Stimulated activated CD8-positive, alpha-beta memory T cell treated with anti-CD3 and anti-CD28 coated beads, Interleukin-15, amount 100 ng/mL, for 4 hours (primary cell): ENCODE data around the gene BPI.
"Not testable (repeated sequence)": the region's sequence is repeated elsewhere in the genome, so short reads cannot be mapped to it uniquely, and the experiment has no call there.

Experiments
- DNase-seq, 2 donors: peaks; one replicate each; pipeline ENCODE4 v3.0.0-alpha.2; 2020; ENCODE audit warnings: low read depth in 2 of 2

BPI gene

DNA sequence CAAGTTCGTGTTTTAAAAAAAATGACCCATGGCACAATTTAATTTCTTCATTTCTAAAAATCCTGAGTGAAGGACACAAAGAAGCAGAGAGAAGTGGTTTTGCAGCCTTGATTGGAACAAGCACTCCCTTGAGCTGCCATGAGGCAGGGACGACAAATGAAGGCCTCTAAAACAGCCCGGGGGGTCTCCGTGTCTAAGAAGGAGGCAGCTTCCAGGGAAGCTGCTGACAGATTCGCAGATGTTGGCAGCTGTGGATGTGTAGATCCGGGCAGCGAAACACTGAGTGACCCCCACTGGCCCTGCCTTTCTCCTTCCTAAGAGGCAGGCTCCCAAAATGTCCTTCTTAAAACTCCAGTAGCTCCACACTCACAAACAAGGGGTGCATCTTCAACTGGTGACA lies 32.8 kb downstream of the BPI start:
- DNase-seq = no peak

DNA sequence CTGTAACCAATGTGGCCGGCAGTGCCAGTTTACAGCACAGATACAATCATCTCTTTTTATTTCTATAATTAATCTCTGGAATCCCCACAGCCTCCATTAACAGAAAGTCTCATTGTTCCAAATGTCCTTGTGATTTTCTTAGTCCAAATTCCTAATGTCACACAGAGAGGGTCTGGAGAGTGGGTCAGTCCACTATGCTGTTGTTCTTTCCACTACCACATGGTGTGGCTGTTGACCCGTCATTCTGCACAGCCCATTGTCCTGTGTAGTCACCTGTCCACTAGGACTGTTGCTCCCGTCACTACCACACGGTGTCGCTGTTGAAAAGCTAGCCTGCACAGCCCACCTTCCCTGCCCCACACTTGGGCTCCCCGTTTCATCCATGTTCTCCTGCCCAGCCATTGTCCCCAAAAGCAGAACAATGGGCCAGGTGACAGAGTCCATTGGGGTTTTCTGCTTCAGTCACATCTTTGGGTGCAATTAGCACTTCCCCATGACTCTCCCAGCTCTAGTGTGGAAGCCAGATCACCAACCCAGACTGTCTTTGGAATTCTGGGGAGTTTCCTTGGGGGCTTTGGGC lies 33.7 kb downstream of the BPI start:
- DNase-seq = no peak

DNA sequence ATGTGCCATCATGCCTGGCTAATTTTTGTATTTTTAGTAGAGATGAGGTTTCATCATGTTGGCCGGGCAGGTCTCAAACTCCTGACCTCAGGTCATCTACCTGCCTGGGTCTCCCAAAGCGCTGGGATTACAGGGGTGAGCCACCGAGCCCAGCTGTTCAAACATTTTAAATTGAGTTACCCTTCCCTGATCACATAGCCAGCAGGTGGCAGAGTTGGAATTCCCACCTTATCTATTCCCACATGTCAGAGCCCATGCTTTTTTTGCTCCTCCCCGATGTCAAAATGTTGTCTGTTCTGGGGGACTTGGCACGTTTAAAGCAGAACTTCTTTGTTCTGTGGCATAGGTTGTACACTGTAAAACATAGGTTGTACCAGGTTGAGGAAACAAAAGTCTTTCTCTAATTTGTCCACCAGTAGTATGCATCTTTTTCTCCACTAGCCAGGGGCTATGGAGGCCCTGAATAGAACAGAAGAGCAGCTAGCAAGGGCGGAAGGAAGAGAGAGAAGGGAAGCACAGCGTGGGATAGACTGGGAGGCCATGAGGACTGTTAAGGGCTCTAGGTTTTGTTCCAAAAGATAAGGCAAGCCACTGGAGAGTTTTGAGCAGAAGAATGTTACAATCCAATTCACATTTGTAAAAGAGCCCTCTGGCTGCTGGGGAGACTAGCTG lies 35.0 kb downstream of the BPI start:
- no peak for DNase-seq

DNA sequence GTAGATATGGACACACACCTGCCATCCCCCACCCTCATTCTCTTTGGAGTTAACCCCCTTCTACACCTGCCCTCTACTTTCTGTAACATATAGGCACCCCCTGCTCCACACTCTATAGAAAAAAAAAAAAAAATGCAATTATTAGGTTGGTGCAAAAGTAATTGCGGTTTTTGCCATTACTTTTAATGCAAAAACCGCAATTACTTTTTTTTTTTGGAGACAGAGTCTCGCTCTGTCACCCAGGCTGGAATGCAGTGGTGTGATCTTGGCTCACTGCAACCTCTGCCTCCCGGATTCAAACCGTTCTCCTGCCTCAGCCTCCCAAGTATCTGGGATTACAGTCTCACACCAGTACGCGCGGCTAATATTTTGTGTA lies 35.6 kb downstream of the BPI start:
- DNase-seq = not testable (repeated sequence)

- no peak for DNase-seq
Observed at GRCh38 chr20:38339997-38340396, 36.0 kb downstream of the BPI start.

DNA sequence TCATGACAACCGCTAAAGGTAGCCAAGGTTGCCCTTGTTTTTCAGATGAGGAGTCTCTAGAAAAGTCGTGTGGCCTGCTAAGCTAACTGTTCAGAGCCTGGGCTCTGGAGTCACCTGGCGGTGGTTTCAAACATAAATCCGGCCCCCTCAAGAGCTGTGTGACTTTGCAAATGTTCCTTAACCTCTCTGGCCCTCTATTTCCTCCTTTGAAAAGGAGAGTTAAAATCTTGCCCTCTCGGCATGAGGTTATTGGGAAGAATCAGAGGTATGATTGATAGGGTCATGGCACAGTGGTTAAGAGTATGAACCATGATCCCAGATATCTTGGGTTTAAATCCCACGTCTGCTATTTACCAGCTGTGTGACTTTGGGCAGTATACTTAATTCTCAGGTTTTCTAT lies 36.7 kb downstream of the BPI start:
- DNase-seq = no peak

- DNase-seq = no peak
Observed at GRCh38 chr20:38342216-38342615, 38.3 kb downstream of the BPI start.

GRCh38 chr20:38342713-38343310 lies 38.9 kb downstream of the BPI start:
- no peak for DNase-seq

DNA sequence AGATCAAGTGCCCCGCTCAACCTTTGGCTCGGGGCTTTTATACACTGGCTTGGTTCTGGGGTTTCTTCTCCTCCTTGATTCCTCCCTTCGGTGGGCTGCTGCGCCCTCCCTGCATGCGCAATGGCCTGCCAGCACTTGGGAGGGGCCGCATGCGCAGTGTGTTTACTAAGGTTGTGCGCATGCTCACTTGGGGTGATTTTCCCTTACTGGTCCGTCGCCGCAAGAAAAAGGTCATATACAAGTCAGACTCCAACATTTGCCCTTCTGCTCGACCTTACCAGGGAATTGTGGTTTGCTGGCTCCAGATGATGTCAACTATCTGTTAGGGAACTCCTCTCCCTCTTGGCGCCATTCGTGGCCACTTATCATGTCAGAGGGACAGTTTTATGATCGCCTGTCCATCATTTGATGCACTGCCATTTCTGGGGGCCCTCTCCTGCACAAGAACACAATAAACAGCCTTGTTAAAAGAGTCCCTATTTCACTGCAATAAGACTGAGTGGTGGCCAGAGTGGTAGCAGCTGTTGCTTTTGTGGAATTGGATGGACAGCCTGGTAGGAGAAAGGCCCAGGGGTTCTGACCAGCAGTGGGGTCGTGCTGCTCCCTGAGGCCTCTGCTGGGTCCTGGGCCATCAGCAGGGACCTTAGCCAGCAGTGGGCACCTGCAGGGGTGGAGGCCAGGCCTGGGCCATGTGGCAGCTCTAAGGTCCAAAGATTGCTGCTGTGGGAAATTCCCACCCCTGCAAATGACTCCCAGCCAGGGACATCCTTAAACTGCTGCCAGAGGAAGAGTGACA lies 39.6 kb downstream of the BPI start:
- no peak for DNase-seq

GRCh38 chr20:38344107-38344701 lies 40.2 kb downstream of the BPI start:
- no peak for DNase-seq

GRCh38 chr20:38345643-38346042 lies 41.7 kb downstream of the BPI start:
- no peak for DNase-seq

DNA sequence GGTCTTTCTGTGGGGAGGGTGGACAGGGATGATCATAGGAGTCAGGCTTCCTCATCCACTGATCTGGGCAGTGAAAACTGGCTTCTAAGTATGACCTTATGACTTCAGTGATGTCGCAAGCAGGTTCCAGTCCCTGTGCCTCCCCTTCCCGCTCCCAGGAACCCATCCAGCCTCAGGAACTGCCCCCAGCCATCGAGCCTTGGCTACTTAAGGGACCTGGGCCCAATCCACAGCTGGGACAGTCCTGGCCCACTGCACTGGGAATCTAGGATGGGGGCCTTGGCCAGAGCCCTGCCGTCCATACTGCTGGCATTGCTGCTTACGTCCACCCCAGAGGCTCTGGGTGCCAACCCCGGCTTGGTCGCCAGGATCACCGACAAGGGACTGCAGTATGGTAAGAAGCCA lies 42.3 kb downstream of the BPI start, which contains the start of gene LBP:
Gene LBP, plus strand, starts transcription at position 236 of the 405 bp plus-strand sequence. Its CDS starts 35 bp downstream, at position 271.
- no peak for DNase-seq

DNA sequence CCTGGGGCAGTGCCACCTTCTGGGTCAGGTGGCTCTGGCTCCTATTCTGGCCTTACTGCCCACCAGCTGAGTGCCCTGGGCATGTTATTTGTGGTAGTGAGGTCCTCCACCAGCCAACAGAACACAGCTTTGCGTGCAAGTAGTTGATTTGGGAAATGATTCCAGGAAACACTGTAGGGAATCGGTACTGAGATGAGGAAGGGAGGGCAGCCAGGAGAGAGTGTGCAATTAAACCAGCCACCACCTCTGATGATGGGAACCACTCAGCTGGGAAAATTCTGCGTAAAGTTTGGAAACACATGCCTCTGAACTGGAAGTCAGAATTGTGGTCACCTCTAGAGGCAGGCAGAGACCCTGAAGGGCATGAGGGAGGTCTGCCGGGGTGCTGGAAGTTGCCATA lies 42.8 kb downstream of the BPI start:
- DNase-seq = no peak

DNA sequence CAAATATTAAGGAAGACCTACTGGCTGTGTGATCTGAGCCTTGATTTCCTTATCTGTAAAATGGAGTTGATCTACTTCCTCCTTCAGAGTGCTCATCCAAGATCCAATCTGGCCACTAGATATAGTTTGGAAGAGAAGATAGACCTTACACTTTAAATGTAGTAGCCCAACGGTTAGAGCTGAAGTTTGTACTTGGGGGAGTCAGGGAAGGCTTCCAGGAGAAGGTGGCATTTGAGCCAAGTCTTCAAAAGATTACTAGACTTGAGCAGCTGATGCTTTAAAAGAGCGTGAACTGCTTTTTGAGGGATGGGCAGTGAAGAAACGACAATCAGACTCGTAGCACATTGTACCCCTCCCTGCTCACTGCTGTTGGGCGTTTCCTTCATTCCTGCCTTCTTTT lies 45.9 kb downstream of the BPI start:
- DNase-seq = no peak

DNA sequence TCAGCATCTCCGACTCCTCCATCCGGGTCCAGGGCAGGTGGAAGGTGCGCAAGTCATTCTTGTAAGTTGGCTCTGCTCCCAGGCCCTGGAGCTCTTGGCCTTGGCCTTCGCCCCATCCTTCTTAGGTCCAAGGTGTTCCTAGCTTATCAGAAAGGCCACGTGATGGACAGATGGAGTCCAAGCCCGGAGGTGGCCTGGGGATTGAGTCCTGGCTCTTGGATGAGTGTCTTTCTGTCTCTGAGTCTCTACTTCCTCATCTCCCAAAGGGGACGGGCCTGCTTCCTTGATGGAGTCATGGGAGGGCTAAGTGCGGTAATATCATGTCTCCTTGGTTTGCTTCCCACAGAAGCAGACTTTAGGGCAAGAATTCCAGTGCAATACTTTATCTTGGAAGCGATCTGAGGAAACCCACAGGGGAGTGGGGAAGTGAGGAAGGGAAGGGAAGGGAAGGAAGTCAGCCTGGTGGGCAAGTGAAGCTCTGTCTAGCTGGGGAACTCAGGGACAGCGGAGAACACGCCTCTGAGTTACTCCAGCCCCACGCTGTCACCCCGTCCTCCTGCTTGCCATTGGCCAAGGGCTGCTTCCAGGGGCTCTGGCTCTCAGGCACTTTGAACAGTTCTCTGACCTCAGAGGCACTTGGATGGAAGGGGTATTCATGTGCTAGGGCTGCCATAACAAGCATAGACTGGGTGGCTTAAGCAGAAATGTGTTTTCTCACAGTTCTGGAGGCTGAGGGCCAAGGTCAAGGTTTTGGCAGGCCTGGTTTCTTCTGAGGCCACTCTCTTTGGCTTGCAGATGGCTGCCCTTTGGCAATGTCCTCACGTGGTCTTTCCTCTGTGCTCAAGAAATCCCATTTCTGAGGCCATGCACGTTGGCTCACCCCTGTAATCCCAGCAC lies 47.2 kb downstream of the BPI start:
- DNase-seq = no peak

DNA sequence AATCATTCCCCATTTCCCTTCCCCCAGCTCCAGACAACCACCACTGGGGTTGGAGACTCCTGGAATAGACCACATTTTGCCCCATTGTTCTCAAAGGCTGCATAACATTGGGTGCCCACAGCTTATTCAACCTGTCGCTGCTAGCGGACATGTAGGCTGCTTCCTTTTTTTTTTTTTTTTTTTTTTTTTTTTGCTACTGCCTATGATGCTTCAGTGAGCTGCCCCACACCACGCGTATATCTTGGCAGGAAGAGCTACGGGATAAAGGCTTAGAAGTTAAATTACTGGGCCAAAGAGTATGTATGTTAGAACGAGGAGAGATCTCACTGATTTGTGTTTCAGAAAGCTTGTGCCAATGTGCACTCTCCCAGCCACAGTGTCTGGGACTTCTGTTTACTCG lies 49.4 kb downstream of the BPI start:
- no peak for DNase-seq

DNA sequence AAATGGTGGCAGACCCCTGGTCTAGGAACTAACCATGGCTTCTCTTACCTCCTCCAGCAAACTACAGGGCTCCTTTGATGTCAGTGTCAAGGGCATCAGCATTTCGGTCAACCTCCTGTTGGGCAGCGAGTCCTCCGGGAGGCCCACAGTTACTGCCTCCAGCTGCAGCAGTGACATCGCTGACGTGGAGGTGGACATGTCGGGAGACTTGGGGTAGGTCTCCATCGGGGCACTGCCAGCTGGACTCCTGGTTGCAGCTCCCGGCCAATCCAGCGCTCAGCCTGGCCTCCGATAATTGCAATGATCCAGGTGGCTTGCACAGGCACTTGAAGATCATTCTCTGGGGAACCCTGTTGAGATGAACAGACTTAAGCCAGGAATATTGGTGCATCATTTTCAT lies 50.3 kb downstream of the BPI start:
- no peak for DNase-seq

GRCh38 chr20:38355161-38356012 lies 51.4 kb downstream of the BPI start:
- no peak for DNase-seq

GRCh38 chr20:38357653-38358207 lies 53.8 kb downstream of the BPI start:
- DNase-seq = no peak

DNA sequence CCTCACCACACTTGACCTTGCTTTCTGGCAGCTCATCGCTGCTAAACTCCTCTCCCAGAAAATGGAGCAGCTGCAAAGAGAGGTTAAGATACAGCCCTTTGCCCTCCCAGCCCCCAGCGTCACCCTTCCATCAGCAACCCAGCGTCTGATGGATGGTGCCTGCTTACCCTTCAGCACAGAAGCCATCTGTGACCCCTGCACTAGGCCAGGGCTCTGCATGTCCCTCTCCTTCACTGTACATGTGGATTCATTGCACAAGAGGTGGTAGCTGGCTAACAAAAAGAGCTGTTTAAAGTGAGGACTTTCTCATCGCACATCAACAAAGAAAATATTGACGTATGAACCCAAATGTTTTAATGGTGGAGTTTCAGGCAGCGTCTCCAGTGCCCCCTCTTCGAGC lies 54.6 kb downstream of the BPI start:
- no peak for DNase-seq
